OCI-LY3 (cell line): Measurements from ENCODE around the gene ATXN7.

Experiments
- CTCF ChIP-seq: fragments of 200-600, 300-600 bp; sonication (generic); IDR thresholded peaks from 2 replicates; pipeline ENCODE4 v1.5.1; 2014; ENCODE audit warnings: antibody characterized with exemption, low read length, low read depth
- EZH2phosphoT487 ChIP-seq: fragments of 200-600 bp; shearing (Covaris generic); IDR thresholded peaks from 2 replicates; pipeline ENCODE4 v1.6.1; 2018; ENCODE audit warnings: antibody characterized with exemption, mixed run types, low read depth

GRCh38 chr3:64046592-64046991 is 182.9 kb downstream of the ATXN7 start:
- TF ChIP-seq CTCF (no peak), EZH2phosphoT487 (no peak)
